ENCODE measurements around the gene MXI1. TPM values are rescaled to one million over a fixed set of nuclear protein-coding genes. Genes with fewer than 3 reads are reported as not detected.

MXI1 gene
- total RNA-seq, 1 experiment from 2014 or later, result 11.0 TPM

GRCh38 chr10:110275128-110275729 lies 67.8 kb downstream of the MXI1 start:
- H3K27me3 Mint-ChIP-seq (ENCODE audit: insufficient read depth, unreplicated experiment), result no peaks in the 10 kb centered on the region

GRCh38 chr10:110276603-110277002 lies 69.2 kb downstream of the MXI1 start:
- POLR2A ChIA-PET, result no interaction called here
- no peak overlapping the region for H3K4me3 ChIP-seq (ENCODE audit: low read depth, low read length)
- 0 out of 2 replicates have a peak, but pooled peaks cover 2% of the 10 kb centered on the region for H3K4me1 ChIP-seq
- intact Hi-C loops (cut with micrococcal nuclease; ENCODE audit: unreplicated experiment), result no loop called here
- no peaks in the 10 kb centered on the region for H3K36me3 ChIP-seq (ENCODE audit: control insufficient read depth, insufficient read depth, low read length)
- no peak for TF ChIP-seq CTCF (IDR thresholded peaks at IDR 0.05; ENCODE audit: insufficient read depth in 1 of 2, low read depth in 1 of 2, low read length in 1 of 2, severe bottlenecking in 1 of 2, unreplicated experiment in 1 of 2)
- no peaks in the 10 kb centered on the region for H3K27me3 Mint-ChIP-seq (ENCODE audit: insufficient read depth, unreplicated experiment)
- H3K4me1 Mint-ChIP-seq (ENCODE audit: low read depth, unreplicated experiment), result peaks cover 5% of the 10 kb centered on the region
- H3K36me3 Mint-ChIP-seq (ENCODE audit: insufficient read depth, unreplicated experiment), result no peaks in the 10 kb centered on the region
- H3K9me3 ChIP-seq, result no peaks in the 10 kb centered on the region
- no peaks in the 10 kb centered on the region for H3K27me3 ChIP-seq (replicated peaks; ENCODE audit: control insufficient read depth, insufficient read depth, low read length)
- no peak overlapping the region for H3K4me3 Mint-ChIP-seq (ENCODE audit: unreplicated experiment)
- no peak overlapping the region for H3K27ac Mint-ChIP-seq (ENCODE audit: unreplicated experiment)
- CTCF ChIA-PET, result no interaction called here
- DNase-seq, result no peak
- no TSS peak for BruUV-seq (replicated peaks)
- H3K9me3 Mint-ChIP-seq (ENCODE audit: unreplicated experiment), result no peaks in the 10 kb centered on the region

More at GRCh38 chr10:110275128-110275729, 67.8 kb downstream of the MXI1 start:
- no peak for TF ChIP-seq CTCF (IDR thresholded peaks at IDR 0.05; ENCODE audit: insufficient read depth in 1 of 2, low read depth in 1 of 2, low read length in 1 of 2, severe bottlenecking in 1 of 2, unreplicated experiment in 1 of 2)
- intact Hi-C loops (cut with micrococcal nuclease; ENCODE audit: unreplicated experiment), result no loop called here
- ChIA-PET POLR2A (no interaction called here), CTCF (interaction anchor here (0.5 kb wide), 1 partner anchor 130 kb away, joined by 3 read pairs; no protein-coding TSS in a partner anchor)
- H3K4me3 Mint-ChIP-seq (ENCODE audit: unreplicated experiment), result no peak overlapping the region
- BruUV-seq (replicated peaks), result no TSS peak
- H3K9me3 Mint-ChIP-seq (ENCODE audit: unreplicated experiment), result no peaks in the 10 kb centered on the region
- H3K27ac Mint-ChIP-seq (ENCODE audit: unreplicated experiment), result no peak overlapping the region
- DNase-seq, result no peak
- H3K9me3 ChIP-seq, result no peaks in the 10 kb centered on the region
- H3K4me1 ChIP-seq, result 0 out of 2 replicates have a peak, but pooled peaks cover 8% of the 10 kb centered on the region
- no peak overlapping the region for H3K4me3 ChIP-seq (ENCODE audit: low read depth, low read length)
- H3K36me3 Mint-ChIP-seq (ENCODE audit: insufficient read depth, unreplicated experiment), result no peaks in the 10 kb centered on the region
- H3K4me1 Mint-ChIP-seq (ENCODE audit: low read depth, unreplicated experiment), result peaks cover 17% of the 10 kb centered on the region
- no peaks in the 10 kb centered on the region for H3K36me3 ChIP-seq (ENCODE audit: control insufficient read depth, insufficient read depth, low read length)
- no peaks in the 10 kb centered on the region for H3K27me3 ChIP-seq (replicated peaks; ENCODE audit: control insufficient read depth, insufficient read depth, low read length)

GRCh38 chr10:110277591-110277990 lies 70.2 kb downstream of the MXI1 start:
- CTCF ChIA-PET, result interaction anchor here (0.5 kb wide), 1 partner anchor 67 kb away, joined by 4 read pairs; no protein-coding TSS in a partner anchor
- BruUV-seq (replicated peaks), result no TSS peak
- DNase-seq, result no peak

More at GRCh38 chr10:110277591-110277990, 70.2 kb downstream of the MXI1 start:
- Histone ChIP-seq H3K36me3 (ENCODE audit: control insufficient read depth, insufficient read depth, low read length) (no peaks in the 10 kb centered on the region), H3K9me3 (no peaks in the 10 kb centered on the region), H3K4me1 (no peaks in the 10 kb centered on the region), H3K27me3 (replicated peaks; ENCODE audit: control insufficient read depth, insufficient read depth, low read length) (no peaks in the 10 kb centered on the region), H3K4me3 (ENCODE audit: low read depth, low read length) (no peak overlapping the region)
- H3K27me3 Mint-ChIP-seq (ENCODE audit: insufficient read depth, unreplicated experiment), result no peaks in the 10 kb centered on the region
- TF ChIP-seq CTCF (IDR thresholded peaks at IDR 0.05; ENCODE audit: insufficient read depth in 1 of 2, low read depth in 1 of 2, low read length in 1 of 2, severe bottlenecking in 1 of 2, unreplicated experiment in 1 of 2), result no peak
- intact Hi-C loops (cut with micrococcal nuclease; ENCODE audit: unreplicated experiment), result no loop called here
- H3K27ac Mint-ChIP-seq (ENCODE audit: unreplicated experiment), result no peak overlapping the region
- H3K9me3 Mint-ChIP-seq (ENCODE audit: unreplicated experiment), result no peaks in the 10 kb centered on the region
- no peaks in the 10 kb centered on the region for H3K4me1 Mint-ChIP-seq (ENCODE audit: low read depth, unreplicated experiment)
- H3K4me3 Mint-ChIP-seq (ENCODE audit: unreplicated experiment), result no peak overlapping the region
- no peaks in the 10 kb centered on the region for H3K36me3 Mint-ChIP-seq (ENCODE audit: insufficient read depth, unreplicated experiment)
- POLR2A ChIA-PET, result no interaction called here

Data from Caco-2 (cell line).